ENCODE results near the gene UTS2R. TPM values are rescaled to one million over a fixed set of nuclear protein-coding genes. Genes with fewer than 3 reads are reported as not detected.
A peak's percentile ranks its signal among the peaks of the same experiment; 100 is the strongest.

UTS2R gene
- total RNA-seq, 1 donor from 2014 or later, result not detected

DNA sequence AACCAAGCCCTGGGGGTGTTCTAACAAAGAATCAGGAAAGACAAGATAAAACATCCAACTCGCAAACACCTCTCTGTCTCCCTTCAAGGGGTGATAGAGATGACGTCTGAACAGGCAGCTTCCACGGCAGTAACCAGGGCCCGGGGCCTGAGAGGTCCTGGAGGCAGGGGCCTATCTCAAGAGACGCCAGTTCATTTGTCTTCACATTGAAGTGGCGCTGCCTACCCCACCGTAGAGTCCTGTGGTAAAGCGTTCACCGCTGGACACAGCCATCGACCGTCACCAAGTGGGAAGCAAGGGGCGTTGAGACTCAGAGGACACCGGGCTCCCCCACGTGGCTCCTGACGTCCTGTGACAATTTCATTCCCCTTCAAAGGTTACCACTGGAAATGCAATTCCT is 21.4 kb downstream of the UTS2R start:
- Mint-ChIP-seq H3K4me3 (ENCODE audit: unreplicated experiment) (no peak overlapping the region), H3K27ac (ENCODE audit: unreplicated experiment) (no peak overlapping the region), H3K4me1 (ENCODE audit: unreplicated experiment) (peaks cover 18% of the 10 kb centered on the region), H3K27me3 (ENCODE audit: unreplicated experiment) (no peaks in the 10 kb centered on the region), H3K9me3 (ENCODE audit: unreplicated experiment) (no peaks in the 10 kb centered on the region), H3K36me3 (ENCODE audit: unreplicated experiment) (peaks cover 8% of the 10 kb centered on the region)
- TF ChIP-seq, protein P1, sequence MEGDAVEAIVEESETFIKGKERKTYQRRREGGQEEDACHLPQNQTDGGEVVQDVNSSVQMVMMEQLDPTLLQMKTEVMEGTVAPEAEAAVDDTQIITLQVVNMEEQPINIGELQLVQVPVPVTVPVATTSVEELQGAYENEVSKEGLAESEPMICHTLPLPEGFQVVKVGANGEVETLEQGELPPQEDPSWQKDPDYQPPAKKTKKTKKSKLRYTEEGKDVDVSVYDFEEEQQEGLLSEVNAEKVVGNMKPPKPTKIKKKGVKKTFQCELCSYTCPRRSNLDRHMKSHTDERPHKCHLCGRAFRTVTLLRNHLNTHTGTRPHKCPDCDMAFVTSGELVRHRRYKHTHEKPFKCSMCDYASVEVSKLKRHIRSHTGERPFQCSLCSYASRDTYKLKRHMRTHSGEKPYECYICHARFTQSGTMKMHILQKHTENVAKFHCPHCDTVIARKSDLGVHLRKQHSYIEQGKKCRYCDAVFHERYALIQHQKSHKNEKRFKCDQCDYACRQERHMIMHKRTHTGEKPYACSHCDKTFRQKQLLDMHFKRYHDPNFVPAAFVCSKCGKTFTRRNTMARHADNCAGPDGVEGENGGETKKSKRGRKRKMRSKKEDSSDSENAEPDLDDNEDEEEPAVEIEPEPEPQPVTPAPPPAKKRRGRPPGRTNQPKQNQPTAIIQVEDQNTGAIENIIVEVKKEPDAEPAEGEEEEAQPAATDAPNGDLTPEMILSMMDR (IDR thresholded peaks at IDR 0.05), result no peak
- DNase-seq (ENCODE audit: extremely low spot score, unreplicated experiment), result no peak

DNA sequence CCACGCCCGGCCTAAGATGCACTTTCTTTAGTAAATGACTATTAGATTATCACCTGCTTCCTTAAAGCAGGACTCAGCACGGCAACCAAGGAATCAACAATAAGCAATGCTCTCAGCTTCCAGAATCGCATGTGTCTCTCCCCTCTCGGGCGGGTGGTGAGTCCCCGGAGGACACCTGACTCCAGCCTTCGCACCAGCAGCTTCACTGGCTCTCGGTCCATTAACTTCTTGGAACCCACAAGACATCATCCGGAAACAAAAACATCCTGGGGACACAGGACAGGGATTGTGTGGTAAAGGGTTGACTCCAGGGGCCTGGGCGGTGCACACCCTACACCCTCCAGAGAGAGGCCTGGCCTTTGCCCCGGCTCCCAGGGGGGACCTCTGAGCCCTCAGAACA is 22.7 kb downstream of the UTS2R start:
- Mint-ChIP-seq H3K27me3 (ENCODE audit: unreplicated experiment) (no peaks in the 10 kb centered on the region), H3K27ac (ENCODE audit: unreplicated experiment) (no peak overlapping the region), H3K4me3 (ENCODE audit: unreplicated experiment) (no peak overlapping the region), H3K4me1 (ENCODE audit: unreplicated experiment) (peaks cover 30% of the 10 kb centered on the region), H3K36me3 (ENCODE audit: unreplicated experiment) (peaks cover 8% of the 10 kb centered on the region), H3K9me3 (ENCODE audit: unreplicated experiment) (no peaks in the 10 kb centered on the region)
- DNase-seq (ENCODE audit: extremely low spot score, unreplicated experiment), result no peak
- TF ChIP-seq, protein P1 (IDR thresholded peaks at IDR 0.05), result no peak

- TF ChIP-seq, protein P1 (IDR thresholded peaks at IDR 0.05), result no peak
- H3K4me1 Mint-ChIP-seq (ENCODE audit: unreplicated experiment), result peaks cover 42% of the 10 kb centered on the region
- peak overlapping the region; percentile 55 for H3K4me3 Mint-ChIP-seq (ENCODE audit: unreplicated experiment)
- peak overlapping the region; percentile 52 for H3K27ac Mint-ChIP-seq (ENCODE audit: unreplicated experiment)
- DNase-seq (ENCODE audit: extremely low spot score, unreplicated experiment), result peak; percentile 84
- no peaks in the 10 kb centered on the region for H3K9me3 Mint-ChIP-seq (ENCODE audit: unreplicated experiment)
- peaks cover 12% of the 10 kb centered on the region for H3K36me3 Mint-ChIP-seq (ENCODE audit: unreplicated experiment)
- no peaks in the 10 kb centered on the region for H3K27me3 Mint-ChIP-seq (ENCODE audit: unreplicated experiment)
Observed at GRCh38 chr17:82396601-82397435, 25.3 kb downstream of the UTS2R start.

DNA sequence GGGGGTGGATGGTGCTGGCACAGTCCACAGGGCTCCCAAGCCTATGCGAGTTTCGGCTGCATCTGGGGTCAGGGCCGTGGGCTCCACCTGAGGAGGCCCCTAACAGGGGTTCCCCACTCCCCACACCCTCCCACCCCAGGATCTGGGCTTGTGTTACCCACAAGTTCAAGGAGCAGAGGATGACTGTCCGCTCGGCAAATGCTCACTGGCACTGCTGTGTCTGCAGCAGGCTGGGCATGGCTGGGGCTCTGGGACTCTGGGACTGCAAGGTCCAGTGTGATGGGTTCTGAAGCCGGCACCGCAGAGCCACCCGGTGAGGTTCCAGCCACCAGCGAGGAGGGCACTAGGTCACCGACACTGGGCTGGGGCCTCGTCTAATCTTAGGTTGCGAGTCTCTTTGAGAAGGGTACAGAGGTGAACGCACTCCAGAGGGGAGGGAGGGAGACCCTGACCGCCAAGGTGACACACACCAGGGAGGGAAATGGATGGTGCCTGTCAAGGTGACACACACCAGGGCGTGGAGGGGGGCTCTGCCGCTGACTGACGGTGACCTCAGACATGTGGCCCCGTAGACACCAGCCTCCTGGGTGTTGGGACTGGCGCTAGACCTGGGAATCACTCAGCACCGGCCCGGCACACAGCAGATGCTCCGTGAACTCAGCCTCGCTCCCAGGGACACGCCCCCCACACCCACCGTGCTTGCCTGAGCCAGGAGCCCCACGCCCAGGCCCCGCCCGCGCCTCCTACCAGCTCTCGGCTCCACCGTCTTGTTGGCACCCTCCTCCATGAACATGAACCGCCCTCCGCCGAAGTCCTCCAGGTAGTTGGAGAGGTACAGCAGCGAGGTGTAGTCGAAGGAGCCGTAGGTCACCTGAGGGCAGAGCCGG is 26.1 kb downstream of the UTS2R start:
- H3K36me3 Mint-ChIP-seq (ENCODE audit: unreplicated experiment), result peaks cover 13% of the 10 kb centered on the region
- peaks cover 42% of the 10 kb centered on the region for H3K4me1 Mint-ChIP-seq (ENCODE audit: unreplicated experiment)
- no peak for DNase-seq (ENCODE audit: extremely low spot score, unreplicated experiment)
- TF ChIP-seq, protein P1 (IDR thresholded peaks at IDR 0.05), result no peak
- no peaks in the 10 kb centered on the region for H3K9me3 Mint-ChIP-seq (ENCODE audit: unreplicated experiment)
- peak overlapping the region; percentile 18 for H3K4me3 Mint-ChIP-seq (ENCODE audit: unreplicated experiment)
- H3K27ac Mint-ChIP-seq (ENCODE audit: unreplicated experiment), result no peak overlapping the region
- no peaks in the 10 kb centered on the region for H3K27me3 Mint-ChIP-seq (ENCODE audit: unreplicated experiment)

DNA sequence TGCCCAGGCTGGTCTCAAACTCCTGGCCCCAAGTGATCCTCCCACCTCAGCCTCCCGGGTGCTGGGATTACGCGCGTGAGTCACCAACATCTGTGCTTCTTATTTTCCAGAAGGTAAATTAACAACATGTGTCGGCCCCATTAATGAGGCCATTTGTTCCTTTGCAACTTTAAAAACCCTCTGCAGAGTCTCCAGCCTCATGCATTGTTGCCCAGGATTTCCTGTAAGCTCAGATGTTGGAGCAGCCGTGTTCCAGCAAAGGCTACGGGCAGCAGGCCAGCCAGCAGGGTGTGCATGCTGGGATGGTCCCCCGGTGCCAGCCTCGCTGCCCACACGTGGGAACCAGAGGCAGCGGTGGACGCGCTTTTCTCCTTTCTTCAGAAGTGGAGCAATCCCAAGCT is 27.5 kb downstream of the UTS2R start:
- H3K9me3 Mint-ChIP-seq (ENCODE audit: unreplicated experiment), result no peaks in the 10 kb centered on the region

More for the DNA sequence above, 27.5 kb downstream of the UTS2R start:
- peaks cover 10% of the 10 kb centered on the region for H3K36me3 Mint-ChIP-seq (ENCODE audit: unreplicated experiment)
- no peak overlapping the region for H3K4me3 Mint-ChIP-seq (ENCODE audit: unreplicated experiment)
- H3K4me1 Mint-ChIP-seq (ENCODE audit: unreplicated experiment), result peaks cover 42% of the 10 kb centered on the region
- H3K27ac Mint-ChIP-seq (ENCODE audit: unreplicated experiment), result peak overlapping the region; percentile 73
- no peaks in the 10 kb centered on the region for H3K27me3 Mint-ChIP-seq (ENCODE audit: unreplicated experiment)
- no peak for DNase-seq (ENCODE audit: extremely low spot score, unreplicated experiment)
- TF ChIP-seq, protein P1 (IDR thresholded peaks at IDR 0.05), result no peak

All from osteocyte (in vitro differentiated cells).